KOPT-K1 (cell line): Measurements from ENCODE around the gene ACOT13.
"Not testable (repeated sequence)": the region's sequence is repeated elsewhere in the genome, so short reads cannot be mapped to it uniquely, and the experiment has no call there.

ENCODE experiments used
- H3K27ac ChIP-seq: fragments of 200-600 bp; sonication (generic); 2 replicates; pipeline ENCODE4 v1.5.1; 2016; ENCODE audit warnings: antibody characterized with exemption, mild to moderate bottlenecking, low read depth, low read length; ENCODE audit not compliant: poor library complexity, severe bottlenecking
- H3K36me3 ChIP-seq: fragments of 200-600 bp; sonication (generic); 2 replicates; pipeline ENCODE4 v1.5.1; 2017; ENCODE audit warnings: antibody characterized with exemption, mild to moderate bottlenecking, low read length, moderate library complexity; ENCODE audit not compliant: insufficient read depth
- H3K9me3 ChIP-seq: fragments of 200-600 bp; sonication (generic); 2 replicates; pipeline ENCODE4 v1.5.1; 2017; ENCODE audit warnings: antibody characterized with exemption, low read length, mild to moderate bottlenecking; ENCODE audit not compliant: insufficient read depth, poor library complexity, severe bottlenecking

ACOT13 gene

DNA sequence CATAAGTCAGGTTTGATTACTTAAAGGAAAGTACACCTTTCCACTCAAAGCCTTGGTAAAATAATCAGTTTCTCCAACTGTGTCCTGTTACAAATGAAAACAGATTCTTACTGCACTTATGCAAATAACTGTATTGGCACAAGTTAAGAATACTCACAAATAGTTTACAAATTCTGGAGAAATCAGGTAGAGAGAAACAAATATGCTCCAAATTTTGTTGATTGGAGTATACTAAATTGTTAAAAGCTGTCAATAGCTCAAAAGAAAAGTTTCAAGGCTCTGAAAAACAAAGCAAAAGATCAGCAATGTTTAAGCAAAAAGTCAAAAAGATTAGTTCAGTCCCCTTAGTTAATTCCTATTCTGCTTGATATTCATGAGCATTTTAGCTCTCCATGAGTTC is 3.6 kb downstream of the ACOT13 start:
- peaks cover 44% of the 10 kb centered on the region for H3K9me3 ChIP-seq
- not testable (repeated sequence) for H3K36me3 ChIP-seq, H3K27ac ChIP-seq

- H3K27ac ChIP-seq, H3K36me3 ChIP-seq: not testable (repeated sequence)
- H3K9me3 ChIP-seq, result peaks cover 44% of the 10 kb centered on the region
These were observed 4.2 kb downstream of the ACOT13 start for GRCh38 chr6:24671077-24671476.

GRCh38 chr6:24672620-24673182 is 5.8 kb downstream of the ACOT13 start:
- no peaks in the 10 kb centered on the region for H3K36me3 ChIP-seq
- H3K9me3 ChIP-seq, result peaks cover 44% of the 10 kb centered on the region
- no peak overlapping the region for H3K27ac ChIP-seq

DNA sequence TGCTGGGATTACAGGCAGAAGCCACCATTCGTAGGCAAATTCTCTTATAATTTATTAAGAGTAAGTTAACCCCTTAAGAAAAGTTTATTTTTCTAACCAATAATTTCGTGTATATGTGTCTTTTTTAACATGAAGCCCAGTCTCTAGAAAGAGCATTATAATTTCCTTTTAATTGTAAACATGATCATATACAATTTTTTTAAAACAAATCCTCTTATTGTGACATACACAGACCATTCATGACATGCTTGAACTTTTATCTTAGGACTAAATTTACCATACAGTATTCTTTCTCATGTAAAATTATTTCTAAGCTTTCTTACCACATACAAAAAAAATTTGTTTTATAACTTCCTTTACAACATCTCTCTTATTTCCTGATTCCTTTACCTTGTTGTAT is 6.7 kb downstream of the ACOT13 start:
- Histone ChIP-seq H3K27ac (no peak overlapping the region), H3K36me3 (no peaks in the 10 kb centered on the region), H3K9me3 (peaks cover 44% of the 10 kb centered on the region)

DNA sequence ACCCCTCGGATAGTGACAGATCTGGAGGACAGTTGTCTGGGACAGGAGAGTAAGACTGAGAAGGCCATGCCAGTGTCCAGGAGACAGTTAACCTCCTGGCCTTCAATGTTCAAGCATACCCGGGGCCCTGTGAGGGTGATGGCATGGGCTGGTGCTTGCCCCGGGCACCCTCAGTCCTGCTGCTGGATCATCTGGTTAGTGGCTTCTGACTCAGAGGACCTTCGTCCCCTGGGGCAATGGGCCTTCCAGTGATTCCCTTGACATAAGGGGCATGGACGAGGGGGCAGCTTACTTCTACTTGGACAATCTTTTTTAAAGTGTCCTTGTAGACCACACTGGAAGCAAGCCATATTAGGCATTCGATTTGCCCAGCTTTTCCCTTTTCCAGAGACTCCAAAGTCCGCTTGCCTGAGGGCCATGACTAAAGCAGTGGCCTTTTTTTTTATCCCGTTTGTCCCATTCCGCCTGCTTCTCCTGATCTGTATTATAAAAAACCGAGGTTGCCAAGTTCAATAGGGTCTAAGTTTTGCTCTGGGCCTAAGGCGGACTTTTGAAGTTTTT is 12.0 kb downstream of the ACOT13 start:
- not testable (repeated sequence) for H3K9me3 ChIP-seq, H3K36me3 ChIP-seq, H3K27ac ChIP-seq

- no peaks in the 10 kb centered on the region for H3K9me3 ChIP-seq
These were observed 13.7 kb downstream of the ACOT13 start for GRCh38 chr6:24680582-24680981.

DNA sequence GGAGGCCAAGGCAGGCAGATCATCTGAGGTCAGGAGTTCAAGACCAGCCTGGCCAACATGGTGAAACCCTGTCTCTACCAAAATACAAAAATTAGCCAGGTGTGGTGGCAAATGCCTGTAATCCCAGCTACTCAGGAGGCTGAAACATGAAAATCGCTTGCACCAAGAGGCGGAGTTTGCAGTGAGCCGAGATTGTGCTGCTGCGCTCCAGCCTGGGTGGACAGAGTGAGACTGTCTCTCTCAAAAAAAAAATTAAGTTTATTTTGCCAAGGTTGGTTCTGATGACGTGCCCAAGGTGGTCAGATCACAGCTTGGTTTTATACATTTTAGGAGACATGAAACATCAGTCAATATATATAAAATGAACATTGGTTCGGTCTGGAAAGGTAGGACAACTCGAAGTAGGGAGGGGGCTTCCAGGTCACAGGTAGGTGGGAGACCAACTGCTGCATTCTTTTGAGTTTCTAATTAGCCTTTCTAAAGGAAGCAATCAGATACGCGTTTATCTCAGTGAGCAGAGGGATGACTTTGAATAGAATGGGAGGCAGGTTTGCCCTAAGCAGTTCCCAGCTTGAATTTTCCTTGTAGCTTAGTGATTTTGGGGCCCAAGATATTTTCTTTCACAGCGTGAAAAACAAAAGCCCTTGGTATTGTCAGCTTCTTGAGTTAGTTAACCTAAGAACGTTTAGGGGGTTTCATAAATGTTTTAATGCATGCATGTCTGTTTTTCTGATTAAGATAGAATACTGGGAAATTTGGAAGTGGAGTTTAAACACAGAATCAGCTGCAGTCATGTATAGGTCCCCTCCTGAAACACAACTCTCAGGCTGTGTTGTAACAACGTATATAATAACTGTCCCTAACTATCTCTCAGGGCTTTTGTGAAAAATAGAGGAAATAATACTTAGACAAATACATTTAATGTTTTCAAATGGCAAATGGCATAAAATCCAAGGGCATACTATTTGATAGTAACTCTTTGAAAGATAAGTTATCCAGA is 16.7 kb downstream of the ACOT13 start:
- Histone ChIP-seq H3K27ac (no peak overlapping the region), H3K9me3 (no peaks in the 10 kb centered on the region), H3K36me3 (no peaks in the 10 kb centered on the region)

More at GRCh38 chr6:24680582-24680981, 13.7 kb downstream of the ACOT13 start:
- no peaks in the 10 kb centered on the region for H3K36me3 ChIP-seq
- H3K27ac ChIP-seq, result no peak overlapping the region

GRCh38 chr6:24686408-24686807 is 19.5 kb downstream of the ACOT13 start:
- Histone ChIP-seq H3K9me3 (no peaks in the 10 kb centered on the region), H3K27ac (no peak overlapping the region), H3K36me3 (no peaks in the 10 kb centered on the region)

DNA sequence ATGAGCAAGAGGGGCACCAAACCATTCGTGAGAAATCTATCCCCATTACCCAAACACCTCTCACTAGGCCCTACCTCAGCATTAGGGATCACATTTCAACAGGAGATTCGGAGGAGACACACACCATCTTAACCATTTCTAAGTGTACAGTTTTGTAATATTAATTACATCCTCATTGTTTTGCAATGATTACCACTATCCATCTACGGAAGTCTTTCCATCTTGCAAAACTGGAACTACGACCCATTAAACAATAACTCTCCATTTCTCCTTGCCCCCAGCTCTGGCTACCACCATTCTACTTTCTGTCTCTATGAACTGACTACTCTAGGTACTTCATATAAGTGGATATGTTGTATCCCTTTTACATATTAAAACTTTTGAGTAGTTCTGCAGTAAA is 20.1 kb downstream of the ACOT13 start:
- Histone ChIP-seq H3K36me3 (no peaks in the 10 kb centered on the region), H3K9me3 (no peaks in the 10 kb centered on the region), H3K27ac (no peak overlapping the region)

DNA sequence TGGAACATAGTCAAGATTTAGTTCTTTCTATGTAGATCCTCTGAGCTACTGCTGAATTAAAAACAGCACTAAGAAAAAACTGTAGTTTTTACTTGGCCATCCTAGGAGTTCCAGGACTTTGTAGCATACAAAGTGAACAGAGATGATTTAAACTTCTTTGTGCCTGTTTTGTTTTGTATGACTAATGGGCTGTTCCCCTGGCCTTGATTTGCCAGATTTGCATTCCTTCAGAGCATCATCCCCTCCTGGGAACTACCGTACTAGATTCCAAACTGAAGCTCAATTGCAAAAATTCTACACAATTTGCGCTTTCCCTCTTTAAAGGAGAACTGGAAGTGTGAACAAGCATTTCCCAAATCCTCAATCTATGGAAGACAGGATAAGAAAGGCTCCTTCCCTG is 23.1 kb downstream of the ACOT13 start:
- H3K36me3 ChIP-seq, result no peaks in the 10 kb centered on the region
- H3K9me3 ChIP-seq, result no peaks in the 10 kb centered on the region
- no peak overlapping the region for H3K27ac ChIP-seq

DNA sequence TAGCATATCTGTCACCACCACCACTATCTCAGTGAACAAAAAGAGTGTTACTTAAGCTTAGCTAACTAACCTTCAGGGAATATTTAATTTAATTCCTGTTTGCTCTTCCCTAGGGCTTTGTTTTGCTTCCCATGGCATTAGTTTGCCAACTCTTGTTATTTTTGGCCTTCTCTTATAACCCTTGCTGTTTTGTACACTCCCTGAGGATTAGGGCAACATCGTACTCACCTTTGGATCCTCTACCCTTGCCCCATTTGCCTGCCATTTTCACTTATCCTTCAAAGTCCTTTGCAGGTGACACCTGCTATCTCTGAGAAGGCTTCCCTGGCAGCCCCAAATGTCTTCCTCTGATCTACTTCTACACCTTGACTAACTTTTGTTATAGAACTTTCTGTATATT is 23.7 kb downstream of the ACOT13 start:
- H3K9me3 ChIP-seq, result no peaks in the 10 kb centered on the region
- no peaks in the 10 kb centered on the region for H3K36me3 ChIP-seq
- no peak overlapping the region for H3K27ac ChIP-seq

DNA sequence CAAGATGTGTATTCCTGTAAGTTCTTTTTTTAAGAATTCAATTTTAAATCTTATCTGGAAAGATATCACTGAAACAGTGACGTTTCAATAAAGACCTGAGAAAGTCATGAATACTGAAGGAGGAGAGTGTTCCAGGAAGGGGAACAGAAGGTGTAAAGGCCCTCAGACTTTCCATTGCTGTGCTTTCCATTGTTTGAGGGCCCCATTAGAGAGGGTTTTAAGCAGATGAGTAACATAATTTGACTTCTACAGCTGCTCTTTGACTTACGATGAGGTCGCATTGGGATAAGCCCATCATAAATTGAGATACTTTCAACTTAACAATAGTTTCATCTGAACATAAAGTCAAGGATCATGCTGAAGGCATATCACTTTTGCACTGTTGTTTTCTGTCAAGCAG is 24.7 kb downstream of the ACOT13 start:
- no peak overlapping the region for H3K27ac ChIP-seq
- H3K36me3 ChIP-seq, result no peaks in the 10 kb centered on the region
- no peaks in the 10 kb centered on the region for H3K9me3 ChIP-seq

- Histone ChIP-seq H3K27ac (no peak overlapping the region), H3K36me3 (no peaks in the 10 kb centered on the region), H3K9me3 (no peaks in the 10 kb centered on the region)
These were observed 25.1 kb downstream of the ACOT13 start for GRCh38 chr6:24692003-24692402.

- H3K36me3 ChIP-seq, result no peaks in the 10 kb centered on the region
These were observed 25.5 kb downstream of the ACOT13 start for GRCh38 chr6:24692415-24692814.

DNA sequence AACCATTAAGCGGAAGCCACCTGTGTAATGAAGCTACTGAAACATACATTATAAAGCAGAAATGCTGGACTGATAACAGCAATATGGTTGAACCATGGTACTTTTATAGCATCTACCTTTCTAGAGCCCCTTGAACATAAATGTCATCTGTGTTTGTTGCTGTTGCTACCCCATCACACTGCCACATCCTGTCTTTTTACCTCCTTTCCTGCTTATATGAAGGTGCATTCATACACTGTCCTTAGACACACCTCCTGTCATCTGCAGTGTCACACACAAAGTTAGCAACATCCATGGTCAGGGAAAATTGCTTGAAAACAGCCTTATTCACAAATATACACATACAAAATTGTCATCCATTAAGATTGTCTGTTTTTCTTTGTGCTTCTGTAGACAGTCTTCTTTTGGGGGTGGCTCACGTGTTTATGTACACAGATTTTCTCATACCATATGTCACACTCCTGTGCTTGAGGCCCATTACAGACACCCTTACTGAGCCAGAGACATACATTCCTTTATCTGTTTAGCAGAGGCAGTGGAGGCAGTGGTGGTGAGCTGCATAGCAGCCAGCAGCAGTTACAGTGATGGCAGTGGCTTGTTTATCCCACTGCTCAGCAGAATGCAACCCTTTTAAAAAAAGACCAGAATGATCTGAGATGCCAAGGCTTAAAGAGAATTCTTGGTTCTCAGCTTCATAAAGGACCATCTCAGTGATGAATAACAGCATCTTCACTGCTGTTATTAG is 26.1 kb downstream of the ACOT13 start:
- H3K9me3 ChIP-seq, result no peaks in the 10 kb centered on the region
- H3K27ac ChIP-seq, result no peak overlapping the region
- no peaks in the 10 kb centered on the region for H3K36me3 ChIP-seq

More at GRCh38 chr6:24692415-24692814, 25.5 kb downstream of the ACOT13 start:
- Histone ChIP-seq H3K27ac (no peak overlapping the region), H3K9me3 (no peaks in the 10 kb centered on the region)
